CD4-positive, alpha-beta T cell treated with Interleukin-12 subunit alpha and Interleukin-12 subunit beta, for 1 hour (primary cell): Measurements from ENCODE around the gene ZBTB40.

Source experiments
- DNase-seq: peaks from one replicate; pipeline ENCODE4 v3.0.0-alpha.2; 2020

The ZBTB40 gene

GRCh38 chr1:22563671-22564602, 112.3 kb downstream of the ZBTB40 start:
- DNase-seq: no peak

GRCh38 chr1:22566161-22566560, 114.5 kb downstream of the ZBTB40 start:
- no peak for DNase-seq

GRCh38 chr1:22567197-22567596, 115.5 kb downstream of the ZBTB40 start:
- no peak for DNase-seq

GRCh38 chr1:22567994-22568393, 116.3 kb downstream of the ZBTB40 start:
- DNase-seq: no peak

- no peak for DNase-seq
These were observed 117.6 kb downstream of the ZBTB40 start for GRCh38 chr1:22569269-22569668.

GRCh38 chr1:22570140-22570909, 118.7 kb downstream of the ZBTB40 start:
- DNase-seq: no peak

GRCh38 chr1:22572818-22573217, 121.2 kb downstream of the ZBTB40 start:
- no peak for DNase-seq

- no peak for DNase-seq
These were observed 121.6 kb downstream of the ZBTB40 start for GRCh38 chr1:22573237-22573636.

GRCh38 chr1:22575532-22576149, 124.0 kb downstream of the ZBTB40 start:
- no peak for DNase-seq

- DNase-seq: no peak
These were observed 124.5 kb downstream of the ZBTB40 start for GRCh38 chr1:22576150-22576544.

- no peak for DNase-seq
These were observed 125.0 kb downstream of the ZBTB40 start for GRCh38 chr1:22576617-22577016.

GRCh38 chr1:22578732-22579361, 127.2 kb downstream of the ZBTB40 start:
- DNase-seq: no peak

- no peak for DNase-seq
These were observed 128.0 kb downstream of the ZBTB40 start for GRCh38 chr1:22579541-22580155.
